GM19023 (cell line): ENCODE measurements around the gene MAS1.

Experiments
- ATAC-seq: cut with Tn5 transposase; IDR thresholded peaks from one replicate; pipeline ENCODE4 v1.9.1; 2021; ENCODE audit warnings: mild to moderate bottlenecking, moderate library complexity; ENCODE audit not compliant: unreplicated experiment

MAS1 gene

DNA sequence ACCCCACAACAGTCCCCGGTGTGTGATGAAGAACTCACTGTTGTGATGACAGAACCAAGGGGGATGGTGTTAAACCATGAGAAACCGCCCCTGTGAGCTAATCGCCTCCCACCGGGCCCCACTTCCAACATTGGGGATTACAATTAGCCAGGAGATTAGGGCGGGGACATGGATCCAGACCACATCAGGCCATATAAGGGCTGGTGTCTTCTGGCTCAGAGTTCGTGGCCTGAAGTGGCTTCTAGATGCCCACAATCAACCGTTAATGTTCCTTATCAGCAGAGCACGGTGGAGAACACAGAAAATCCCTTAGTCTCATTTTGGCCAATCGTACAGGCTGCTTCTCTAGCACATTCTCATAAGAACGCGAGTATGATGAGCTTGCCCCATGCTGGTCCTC lies 10.9 kb upstream of the MAS1 start:
- ATAC-seq = no peak

DNA sequence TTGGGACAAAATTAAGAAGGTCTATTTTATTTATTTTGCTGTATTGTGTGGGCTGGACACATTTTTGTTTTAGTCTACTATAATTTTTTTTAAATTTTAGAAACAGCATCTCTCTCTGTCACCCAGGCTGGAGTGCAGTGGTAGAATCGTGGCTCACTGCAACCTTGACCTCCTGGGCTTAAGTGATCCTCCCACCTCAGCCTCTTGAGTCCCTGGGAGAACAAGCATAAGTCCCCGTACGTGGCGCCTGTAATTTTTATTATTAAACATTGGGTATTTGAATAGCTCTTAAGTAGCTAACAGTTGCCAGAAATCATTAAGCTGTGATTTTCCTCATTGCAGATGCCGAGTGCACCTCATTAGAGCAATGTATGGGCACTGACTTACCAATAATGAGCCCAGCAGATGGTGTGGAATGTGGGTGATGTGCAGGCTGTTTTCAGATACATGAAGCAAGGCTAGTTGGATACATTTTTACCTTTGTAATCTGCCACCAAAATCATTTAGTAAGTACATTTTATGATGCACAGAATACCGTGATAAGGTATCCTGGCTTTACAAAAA lies 10.3 kb upstream of the MAS1 start:
- ATAC-seq = no peak

- ATAC-seq = no peak
Measured at GRCh38 chr6:159884720-159885119, 6.1 kb upstream of the MAS1 start.

- no peak for ATAC-seq
Measured at GRCh38 chr6:159886270-159886669, 4.5 kb upstream of the MAS1 start.

GRCh38 chr6:159887146-159887545 lies 3.6 kb upstream of the MAS1 start:
- ATAC-seq = no peak

GRCh38 chr6:159887761-159888160 lies 3.0 kb upstream of the MAS1 start:
- no peak for ATAC-seq

DNA sequence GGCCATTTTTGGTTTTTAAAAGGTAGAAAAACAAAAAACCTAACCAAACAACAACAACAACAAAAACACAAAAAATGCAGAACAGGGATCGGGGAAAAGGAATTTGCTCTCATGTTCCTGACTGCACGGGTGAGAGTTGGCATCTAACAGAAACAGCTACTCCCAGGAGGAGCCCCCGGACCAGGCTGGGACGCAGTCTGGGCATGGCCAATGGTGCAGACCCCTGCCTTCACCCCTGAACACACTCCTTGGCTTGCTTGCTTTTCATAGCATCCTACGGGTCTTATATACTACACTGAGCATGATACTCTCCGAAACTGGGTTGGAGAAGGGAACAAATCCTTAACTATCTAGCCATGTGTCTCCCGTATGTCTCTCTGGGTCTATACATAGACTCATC lies 587 bp upstream of the MAS1 start:
- ATAC-seq = no peak

DNA sequence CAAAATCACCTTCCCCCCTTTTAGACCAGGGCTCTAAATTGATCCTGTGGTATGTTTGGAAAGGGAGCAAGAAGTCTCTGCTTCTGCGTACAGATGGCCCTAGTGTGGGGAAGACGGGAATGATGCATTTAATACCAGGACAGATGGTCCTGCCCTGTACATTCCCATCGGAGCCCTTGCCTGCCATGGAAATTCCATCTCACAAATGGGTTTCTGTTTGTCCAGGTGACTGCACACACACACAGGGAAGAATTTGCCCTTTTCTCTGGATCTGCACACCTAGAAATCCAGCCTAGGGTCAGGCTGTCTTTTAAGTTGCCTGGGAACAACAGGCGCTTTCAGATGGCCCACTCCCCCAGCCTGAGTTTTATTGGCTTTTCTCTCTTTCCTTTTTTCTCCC lies 1.3 kb downstream of the MAS1 start:
- no peak for ATAC-seq

DNA sequence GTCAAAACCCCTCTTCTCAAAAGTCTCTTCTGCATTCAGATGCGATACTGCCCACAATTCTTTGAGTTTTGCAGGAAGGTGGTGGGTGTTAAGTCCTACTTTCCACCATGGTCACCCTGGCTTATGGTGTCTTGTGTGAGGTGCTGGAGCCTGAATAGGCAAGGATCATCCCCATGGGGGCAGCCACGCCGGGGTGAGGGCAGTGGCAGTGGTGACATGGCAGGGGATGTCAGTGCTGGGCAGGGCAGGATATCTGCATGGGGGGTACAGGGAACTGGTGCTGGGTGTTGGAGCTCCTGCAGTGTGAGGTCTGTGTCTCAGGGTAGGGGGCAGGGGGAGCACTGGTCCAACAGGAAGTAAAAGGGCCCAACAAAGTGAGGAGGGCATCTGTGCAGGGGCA lies 2.3 kb downstream of the MAS1 start:
- ATAC-seq = no peak

DNA sequence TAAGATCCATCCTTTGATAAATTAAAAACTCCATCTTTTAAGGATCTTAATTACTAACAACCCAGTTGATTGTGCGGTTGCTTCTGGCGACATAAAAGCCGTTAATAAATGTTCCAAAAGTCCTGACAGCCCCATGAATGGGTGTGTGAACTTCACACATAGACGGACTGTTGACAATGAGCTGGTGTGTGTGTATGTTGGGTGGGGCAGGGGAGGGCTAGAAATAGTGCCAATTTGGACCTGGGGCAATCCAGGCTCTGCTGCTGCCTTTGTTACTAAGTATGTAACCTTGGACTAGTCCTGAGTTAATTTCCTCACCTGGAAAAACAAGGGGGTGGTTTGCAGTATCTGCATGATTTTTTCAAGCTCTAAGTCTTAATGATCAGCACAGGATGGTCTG lies 4.2 kb downstream of the MAS1 start:
- no peak for ATAC-seq

GRCh38 chr6:159897603-159898002 lies 6.8 kb downstream of the MAS1 start:
- ATAC-seq = no peak

DNA sequence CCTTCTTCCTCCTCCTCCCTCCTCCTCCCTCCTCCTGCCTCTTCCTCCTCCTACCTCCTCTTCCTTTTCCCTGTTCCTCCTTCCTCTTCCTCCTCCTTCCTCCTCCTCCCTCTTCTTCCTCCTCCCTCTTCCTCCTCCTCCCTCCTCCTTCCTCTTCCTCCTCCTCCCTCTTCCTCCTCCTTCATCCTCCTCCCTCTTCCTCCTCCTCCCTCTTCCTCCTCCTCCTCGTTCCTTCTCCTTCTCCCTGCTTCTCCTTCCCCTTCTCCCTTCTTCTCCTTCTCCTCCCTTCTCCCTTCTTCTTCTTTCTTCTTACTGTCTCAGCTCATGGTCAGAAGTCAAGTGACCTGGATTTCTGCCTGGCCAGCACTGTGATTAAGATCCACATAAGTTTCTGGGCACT lies 7.7 kb downstream of the MAS1 start:
- ATAC-seq = no peak

- no peak for ATAC-seq
Measured at GRCh38 chr6:159899994-159900745, 9.4 kb downstream of the MAS1 start.

- ATAC-seq = no peak
Measured at GRCh38 chr6:159902620-159903019, 11.8 kb downstream of the MAS1 start.

DNA sequence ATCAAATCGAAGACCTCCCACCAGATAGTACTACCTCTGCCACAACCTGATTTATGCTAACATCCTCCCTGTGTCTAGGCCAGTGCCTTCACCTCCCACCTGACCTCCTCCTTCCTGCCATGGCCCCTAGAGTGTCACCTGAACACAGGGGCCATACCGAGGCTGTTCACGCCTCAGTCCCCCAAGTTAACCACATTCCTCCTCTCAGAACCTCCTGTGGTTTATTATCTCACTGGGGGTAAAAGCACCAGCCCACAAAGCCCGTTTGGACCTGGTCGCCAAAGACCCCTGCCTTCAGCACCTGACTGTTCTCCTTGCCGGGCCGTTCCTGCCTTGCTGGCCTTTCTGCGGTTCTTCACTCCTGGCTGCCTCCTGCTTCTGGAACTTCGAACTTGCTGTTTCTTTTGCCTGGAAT lies 13.7 kb downstream of the MAS1 start:
- peak; percentile 57 for ATAC-seq

DNA sequence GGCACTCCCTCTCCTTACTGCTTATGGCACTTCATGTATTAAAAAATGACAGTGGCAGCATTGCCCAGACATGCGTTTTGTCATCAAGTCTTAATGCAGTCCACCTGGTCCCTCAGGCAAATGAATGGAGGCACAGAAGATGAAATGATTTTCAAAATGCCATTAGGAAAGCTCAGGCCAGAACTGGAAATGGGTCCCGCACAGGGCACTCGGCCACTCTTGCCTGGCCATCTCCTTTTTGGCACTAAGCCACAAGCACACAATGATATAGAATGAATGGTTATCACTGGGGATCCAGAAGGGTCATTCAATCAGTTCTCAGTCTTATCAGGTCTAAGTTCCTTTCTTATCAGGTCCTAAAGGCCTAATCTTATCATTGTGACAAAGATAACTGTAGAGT lies 15.6 kb downstream of the MAS1 start:
- no peak for ATAC-seq

- ATAC-seq = no peak
Measured at GRCh38 chr6:159908535-159908934, 17.7 kb downstream of the MAS1 start.

GRCh38 chr6:159908979-159909378 lies 18.2 kb downstream of the MAS1 start:
- ATAC-seq = no peak

DNA sequence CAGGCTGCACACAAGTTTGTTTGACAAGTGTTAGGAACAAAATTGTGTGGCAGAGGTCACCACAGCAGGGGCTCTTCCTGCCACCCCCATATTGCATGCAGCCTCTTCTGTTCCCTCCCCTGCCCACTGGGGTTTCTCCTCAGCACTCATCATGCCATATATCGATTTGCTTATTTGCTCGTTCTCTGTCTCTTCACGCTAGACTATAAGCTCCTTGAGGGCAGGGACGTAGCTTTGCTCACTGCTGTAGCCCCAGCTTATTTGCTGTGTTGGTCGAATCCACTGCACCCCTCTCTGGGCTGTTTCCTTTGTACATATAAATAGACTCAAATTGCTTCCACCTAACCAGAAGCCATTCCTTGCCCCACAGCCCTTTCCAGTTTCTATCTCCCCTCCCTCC lies 19.6 kb downstream of the MAS1 start:
- no peak for ATAC-seq

GRCh38 chr6:159913375-159913774 lies 22.6 kb downstream of the MAS1 start:
- no peak for ATAC-seq

GRCh38 chr6:159913862-159914564 lies 23.2 kb downstream of the MAS1 start:
- no peak for ATAC-seq

- no peak for ATAC-seq
Measured at GRCh38 chr6:159914565-159914923, 23.8 kb downstream of the MAS1 start.
